Keratinocyte (primary cell): ENCODE results near the gene DNM1L. TPM values are rescaled to one million over a fixed set of nuclear protein-coding genes. Genes with fewer than 3 reads are reported as not detected.

ENCODE experiments used
- DNase-seq: peaks from one replicate; pipeline ENCODE4 v3.0.0-alpha.2; 2011; ENCODE audit warnings: low read depth, missing footprints, low spot score
- FAIRE-seq: peaks from 2 replicates; lab custom pipeline; 2011; peaks lifted over from hg19 to GRCh38; lab: Jason Lieb, UNC
- H2AFZ ChIP-seq: 2 replicates; pipeline ENCODE4 v1.6.0; 2012; ENCODE audit warnings: low read length, control low read depth, inconsistent platforms; ENCODE audit not compliant: control insufficient read depth
- H3K27ac ChIP-seq: 2 replicates; pipeline ENCODE4 v1.5.1; 2011; ENCODE audit warnings: low read length; ENCODE audit not compliant: control insufficient read depth, insufficient read depth
- H3K27me3 ChIP-seq: 3 replicates; pipeline ENCODE4 v1.6.0; 2011; ENCODE audit warnings: low read length; ENCODE audit not compliant: control insufficient read depth, insufficient read depth; ENCODE audit errors: extremely low read depth
- H3K36me3 ChIP-seq, 2 experiments: 2 replicates in 1 of 2; 3 replicates in 1 of 2; pipeline ENCODE4 v1.5.1; 2011; ENCODE audit warnings: low read length in 2 of 2, mild to moderate bottlenecking in 1 of 2; ENCODE audit not compliant: control insufficient read depth in 2 of 2, insufficient read depth in 2 of 2; ENCODE audit errors: extremely low read depth in 1 of 2
- H3K4me1 ChIP-seq: 3 replicates; pipeline ENCODE4 v1.5.1; 2011; ENCODE audit warnings: low read length; ENCODE audit not compliant: control insufficient read depth, insufficient read depth; ENCODE audit errors: extremely low read depth
- H3K4me2 ChIP-seq: 3 replicates; pipeline ENCODE4 v1.6.0; 2011; ENCODE audit warnings: low read depth, low read length; ENCODE audit not compliant: control insufficient read depth, insufficient read depth; ENCODE audit errors: extremely low read depth
- H3K4me3 ChIP-seq, 3 experiments: fragments of 200-600 bp in 1 of 3; sonication (generic) in 1 of 3; 2 replicates in 2 of 3; 3 replicates in 1 of 3; pipeline ENCODE4 v1.5.1; 2011 to 2016; ENCODE audit warnings: low read length in 3 of 3, mild to moderate bottlenecking in 3 of 3, control low read depth in 2 of 3, inconsistent platforms in 1 of 3, low read depth in 1 of 3, mixed read lengths in 1 of 3, mixed run types in 1 of 3, moderate library complexity in 1 of 3; ENCODE audit not compliant: control insufficient read depth in 2 of 3, insufficient read depth in 2 of 3; ENCODE audit errors: extremely low read depth in 1 of 3
- H3K79me2 ChIP-seq: 2 replicates; pipeline ENCODE4 v1.6.0; 2012; ENCODE audit warnings: low read length; ENCODE audit not compliant: control insufficient read depth, insufficient read depth
- H3K9ac ChIP-seq: 3 replicates; pipeline ENCODE4 v1.6.0; 2011; ENCODE audit warnings: low read length; ENCODE audit not compliant: control insufficient read depth, insufficient read depth; ENCODE audit errors: extremely low read depth
- H3K9me1 ChIP-seq: 3 replicates; pipeline ENCODE4 v1.6.0; 2011; ENCODE audit warnings: low read length; ENCODE audit not compliant: control insufficient read depth, insufficient read depth; ENCODE audit errors: extremely low read depth
- H3K9me3 ChIP-seq: 2 replicates; pipeline ENCODE4 v1.5.1; 2012; ENCODE audit warnings: low read depth, low read length; ENCODE audit not compliant: control insufficient read depth
- H4K20me1 ChIP-seq: 3 replicates; pipeline ENCODE4 v1.6.0; 2011; ENCODE audit warnings: low read length; ENCODE audit not compliant: control insufficient read depth, insufficient read depth; ENCODE audit errors: extremely low read depth
- CTCF ChIP-seq, 3 experiments: IDR thresholded peaks in 1 of 3; conservative IDR thresholded peaks in 1 of 3; optimal IDR thresholded peaks in 1 of 3; 2 replicates in 2 of 3; 3 replicates in 1 of 3; pipeline versions ENCODE3 to v1.5.1; 2011; ENCODE audit warnings: low read length in 3 of 3, mild to moderate bottlenecking in 3 of 3, moderate library complexity in 2 of 3, control low read depth in 1 of 3, inconsistent platforms in 1 of 3; ENCODE audit not compliant: insufficient read depth in 2 of 3; ENCODE audit errors: extremely low read depth in 1 of 3
- EZH2 ChIP-seq: IDR thresholded peaks from one replicate; pipeline ENCODE4 v1.6.1; 2012; ENCODE audit warnings: inconsistent platforms, mild to moderate bottlenecking, low read length, moderate library complexity
- dilution Hi-C: fragments of 300-500 bp; cut with MboI; formaldehyde crosslinking; loops from one replicate; pipeline ENCODE4 v1.7.0; 2020; ENCODE audit warnings: low sequenced_read_pairs; ENCODE audit not compliant: extremely low pct_ligation_motif_present
- polyA plus RNA-seq, 5 experiments: library from polyadenylated mRNA; depleted of rRNA in 3 of 5; stranded (reverse) in 3 of 5; stranded (forward) in 1 of 5; unstranded in 1 of 5; fragments of >200 nt; gene quantifications; 1 replicate in 1 of 5; 2 replicates in 3 of 5; 3 replicates in 1 of 5; pipeline versions ENCODE4 v1.2.1 to v1.2.3, GENCODE V29; 2011 to 2012; ENCODE audit warnings: missing spikeins in 2 of 5, low read depth in 1 of 5, low replicate concordance in 1 of 5

The DNM1L gene
- polyA plus RNA-seq, 1 donor (not counting 4 experiments of a cell fraction or from before 2014, with no cell fraction given) = 115 TPM

- no peak overlapping the region for H3K27ac ChIP-seq
- no peak for TF ChIP-seq CTCF (optimal IDR thresholded peaks at IDR 0.05 in 1 of 3, IDR thresholded peaks at IDR 0.05 in 1 of 3, conservative IDR thresholded peaks at IDR 0.05 in 1 of 3; ENCODE audit: extremely low read depth in 1 of 3, insufficient read depth in 2 of 3, low read length in 3 of 3)
- TF ChIP-seq EZH2 = no peak
- no peaks in the 10 kb centered on the region for H3K27me3 ChIP-seq
- H2AFZ ChIP-seq = no peak overlapping the region
- no peak overlapping the region for H3K4me2 ChIP-seq
- peaks cover 23% of the 10 kb centered on the region for H3K79me2 ChIP-seq
- dilution Hi-C loops = no loop called here
- H3K4me1 ChIP-seq = peaks cover 18% of the 10 kb centered on the region
- DNase-seq = no peak
- no peak for FAIRE-seq
- H3K9me1 ChIP-seq = no peaks in the 10 kb centered on the region
- no peak overlapping the region for H3K4me3 ChIP-seq
- H4K20me1 ChIP-seq = no peaks in the 10 kb centered on the region
- no peaks in the 10 kb centered on the region for H3K9me3 ChIP-seq
- H3K36me3 ChIP-seq = peaks cover 0 to 9% of the 10 kb centered on the region in 2 experiments
- no peak overlapping the region for H3K9ac ChIP-seq
Measured at GRCh38 chr12:32757157-32757556, 78.1 kb downstream of the DNM1L start.

- Histone ChIP-seq H2AFZ (no peak overlapping the region), H3K27ac (no peak overlapping the region), H3K36me3 (no peaks in the 10 kb centered on the region), H3K9me3 (no peaks in the 10 kb centered on the region), H3K27me3 (no peaks in the 10 kb centered on the region), H3K9me1 (no peaks in the 10 kb centered on the region), H3K4me2 (no peak overlapping the region), H4K20me1 (no peaks in the 10 kb centered on the region), H3K4me3 (no peak overlapping the region), H3K79me2 (no peaks in the 10 kb centered on the region), H3K4me1 (peaks cover 2% of the 10 kb centered on the region), H3K9ac (no peak overlapping the region)
- TF ChIP-seq EZH2 = no peak
- TF ChIP-seq CTCF (optimal IDR thresholded peaks at IDR 0.05 in 1 of 3, IDR thresholded peaks at IDR 0.05 in 1 of 3, conservative IDR thresholded peaks at IDR 0.05 in 1 of 3; ENCODE audit: extremely low read depth in 1 of 3, insufficient read depth in 2 of 3, low read length in 3 of 3) = no peak
- dilution Hi-C loops = no loop called here
- FAIRE-seq = no peak
- DNase-seq = no peak
Measured at GRCh38 chr12:32761716-32762115, 82.6 kb downstream of the DNM1L start.
